ENCODE results near the gene SUPT5H.

SUPT5H gene

DNA sequence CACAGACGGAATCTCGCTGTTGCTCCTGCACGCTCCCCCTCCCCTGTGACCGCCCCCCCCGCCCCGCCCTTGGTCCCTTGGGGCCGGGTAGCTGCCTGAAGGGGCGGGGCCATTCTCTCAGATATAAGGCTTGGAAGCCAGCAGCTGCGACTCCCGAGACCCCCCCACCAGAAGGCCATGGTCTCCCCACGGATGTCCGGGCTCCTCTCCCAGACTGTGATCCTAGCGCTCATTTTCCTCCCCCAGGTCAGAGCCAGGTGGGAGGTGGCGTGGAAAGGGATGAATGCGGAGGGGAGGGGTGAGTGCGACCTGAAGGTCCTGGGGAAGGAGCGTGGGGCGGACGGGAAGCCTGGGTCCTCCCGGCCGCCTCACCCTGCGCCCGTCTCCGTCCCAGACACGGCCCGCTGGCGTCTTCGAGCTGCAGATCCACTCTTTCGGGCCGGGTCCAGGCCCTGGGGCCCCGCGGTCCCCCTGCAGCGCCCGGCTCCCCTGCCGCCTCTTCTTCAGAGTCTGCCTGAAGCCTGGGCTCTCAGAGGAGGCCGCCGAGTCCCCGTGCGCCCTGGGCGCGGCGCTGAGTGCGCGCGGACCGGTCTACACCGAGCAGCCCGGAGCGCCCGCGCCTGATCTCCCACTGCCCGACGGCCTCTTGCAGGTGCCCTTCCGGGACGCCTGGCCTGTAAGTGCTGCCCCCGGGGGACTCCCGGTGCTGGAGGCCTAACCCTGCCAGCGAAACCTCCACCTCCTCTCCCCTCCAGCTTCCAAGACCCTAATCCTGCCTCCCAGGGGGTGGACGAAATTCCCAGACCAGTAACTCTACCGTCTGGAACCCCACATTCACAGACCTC lies 53.6 kb downstream of the SUPT5H start, which contains the start of gene DLL3:
DLL3 (plus strand) TSS at position 150 of the 845 bp plus-strand sequence; CDS start at position 178, 28 bp downstream.
- DNase-seq, result peak; percentile 84 to 90 (median 88)

GRCh38 chr19:39499932-39500331 lies 54.5 kb downstream of the SUPT5H start:
- DNase-seq, result no peak

DNA sequence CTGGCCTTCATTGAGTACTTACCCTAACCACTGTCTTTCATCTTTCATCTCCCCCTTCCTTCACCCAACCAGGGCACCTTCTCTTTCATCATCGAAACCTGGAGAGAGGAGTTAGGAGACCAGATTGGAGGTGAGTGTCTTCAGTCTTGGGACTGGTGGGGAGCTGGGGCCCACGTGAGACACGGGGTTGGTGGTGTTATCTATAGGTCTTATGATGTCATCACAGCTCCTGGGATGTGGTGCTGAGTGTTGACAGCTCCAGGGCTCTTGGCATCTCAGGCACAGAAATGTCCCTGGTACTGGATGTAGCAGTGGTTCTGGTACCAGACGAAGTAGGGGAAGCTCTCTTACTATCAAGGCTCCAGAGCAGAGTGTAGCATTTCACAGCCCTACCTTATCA lies 55.2 kb downstream of the SUPT5H start:
- DNase-seq, result no peak

DNA sequence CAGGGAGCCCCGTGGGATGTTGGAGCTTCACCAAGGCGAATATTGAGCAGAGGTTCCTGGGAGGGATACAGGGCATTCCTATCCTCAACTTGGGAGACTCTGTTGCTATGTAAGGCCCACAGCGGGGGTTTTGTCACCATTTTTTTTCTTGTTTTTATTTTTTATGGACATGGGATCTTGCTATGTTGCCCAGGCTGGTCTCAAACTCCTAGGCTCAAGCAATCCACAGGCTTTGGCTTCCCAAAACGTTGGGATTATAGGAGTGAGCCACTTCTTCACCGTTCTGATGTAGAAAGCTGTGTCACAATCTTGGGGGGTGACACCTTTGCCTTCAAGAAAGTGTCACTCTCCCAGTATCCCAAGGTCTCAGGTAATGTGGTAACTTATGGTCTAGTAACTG lies 56.0 kb downstream of the SUPT5H start:
- DNase-seq, result no peak

- no peak for DNase-seq
These were observed 57.4 kb downstream of the SUPT5H start for GRCh38 chr19:39502640-39503417.

DNA sequence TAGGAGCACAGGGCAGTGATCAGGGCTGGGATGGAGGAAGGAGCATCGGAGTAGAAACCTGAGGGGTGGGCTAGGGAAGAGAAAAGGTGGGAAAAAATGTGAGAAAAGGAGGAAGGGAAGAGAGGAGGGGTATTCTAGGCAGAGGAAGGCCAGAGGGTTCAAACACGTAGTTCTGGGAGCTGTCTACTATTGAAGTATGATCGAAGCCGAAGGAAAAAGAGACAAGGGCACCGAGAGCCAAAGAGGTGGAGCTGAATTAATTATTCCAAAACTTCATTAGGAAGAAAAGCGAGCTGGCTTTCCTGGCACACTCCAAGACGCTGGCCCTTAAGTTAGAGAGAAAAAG lies 61.2 kb downstream of the SUPT5H start:
- no peak for DNase-seq

GRCh38 chr19:39506944-39507714 lies 61.7 kb downstream of the SUPT5H start:
- DNase-seq, result peak; percentile 93 to 95 (median 93)

DNA sequence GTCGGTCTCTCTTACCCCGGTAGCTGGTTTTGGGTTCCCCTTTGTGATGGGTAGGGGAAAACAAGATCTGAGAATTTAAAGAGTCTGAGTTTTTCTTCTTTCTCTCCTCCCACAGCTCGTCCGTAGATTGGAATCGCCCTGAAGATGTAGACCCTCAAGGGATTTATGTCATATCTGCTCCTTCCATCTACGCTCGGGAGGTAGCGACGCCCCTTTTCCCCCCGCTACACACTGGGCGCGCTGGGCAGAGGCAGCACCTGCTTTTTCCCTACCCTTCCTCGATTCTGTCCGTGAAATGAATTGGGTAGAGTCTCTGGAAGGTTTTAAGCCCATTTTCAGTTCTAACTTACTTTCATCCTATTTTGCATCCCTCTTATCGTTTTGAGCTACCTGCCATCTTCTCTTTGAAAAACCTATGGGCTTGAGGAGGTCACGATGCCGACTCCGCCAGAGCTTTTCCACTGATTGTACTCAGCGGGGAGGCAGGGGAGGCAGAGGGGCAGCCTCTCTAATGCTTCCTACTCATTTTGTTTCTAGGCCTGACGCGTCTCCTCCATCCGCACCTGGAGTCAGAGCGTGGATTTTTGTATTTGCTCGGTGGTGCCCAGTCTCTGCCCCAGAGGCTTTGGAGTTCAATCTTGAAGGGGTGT lies 62.5 kb downstream of the SUPT5H start:
- DNase-seq, result peak; percentile 43 to 78 (median 67)

- DNase-seq, result no peak
These were observed 63.2 kb downstream of the SUPT5H start for GRCh38 chr19:39508629-39509028.

DNA sequence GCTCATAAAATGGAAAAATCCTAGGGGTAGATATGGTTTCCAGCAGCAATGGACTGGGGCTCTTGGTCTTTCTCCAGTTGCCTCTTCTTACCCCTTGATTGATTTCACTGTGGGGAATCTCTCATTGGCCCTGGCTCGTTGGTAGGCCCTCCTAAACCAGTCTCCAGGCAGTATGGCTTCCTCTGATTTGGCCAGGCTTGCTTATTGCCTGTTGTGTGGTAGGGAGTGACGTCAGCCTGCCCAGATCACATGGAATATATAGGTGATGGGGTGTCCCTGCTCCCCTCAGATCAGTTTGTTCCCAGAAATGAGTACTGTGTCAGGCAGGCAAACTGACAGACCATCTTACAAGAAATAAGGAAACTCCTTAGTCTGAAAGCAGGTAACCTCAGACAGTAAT lies 63.9 kb downstream of the SUPT5H start:
- DNase-seq, result no peak

GRCh38 chr19:39512988-39513387 lies 67.6 kb downstream of the SUPT5H start:
- no peak for DNase-seq

- no peak for DNase-seq
These were observed 69.6 kb downstream of the SUPT5H start, which contains the start of gene SELENOV for GRCh38 chr19:39514840-39515550. Gene SELENOV (plus strand): TSS chr19:39515139. CDS start chr19:39515213, 74 bp downstream.

DNA sequence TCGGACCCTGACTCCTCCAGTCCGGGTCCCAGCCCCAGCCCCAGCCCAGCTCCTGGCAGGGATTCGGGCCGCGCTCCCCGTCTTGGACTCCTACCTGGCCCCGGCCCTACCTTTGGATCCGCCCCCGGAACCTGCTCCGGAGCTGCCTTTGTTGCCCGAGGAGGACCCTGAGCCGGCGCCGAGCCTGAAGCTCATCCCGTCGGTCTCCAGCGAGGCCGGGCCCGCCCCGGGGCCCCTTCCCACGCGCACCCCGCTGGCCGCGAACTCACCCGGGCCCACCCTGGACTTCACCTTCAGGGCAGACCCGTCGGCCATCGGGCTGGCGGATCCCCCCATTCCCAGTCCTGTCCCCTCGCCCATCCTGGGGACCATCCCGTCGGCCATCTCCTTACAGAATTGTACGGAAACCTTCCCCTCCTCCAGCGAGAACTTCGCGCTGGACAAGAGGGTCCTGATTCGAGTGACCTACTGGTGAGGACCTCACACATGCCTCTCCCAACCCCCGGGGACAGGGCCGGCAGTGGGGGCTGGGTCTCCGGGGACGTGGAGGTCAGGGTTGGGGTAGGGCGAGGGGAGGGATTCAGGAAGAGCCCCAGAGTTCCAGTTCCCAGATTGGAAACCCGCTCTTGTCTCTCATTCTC lies 70.3 kb downstream of the SUPT5H start:
- no peak for DNase-seq

DNA sequence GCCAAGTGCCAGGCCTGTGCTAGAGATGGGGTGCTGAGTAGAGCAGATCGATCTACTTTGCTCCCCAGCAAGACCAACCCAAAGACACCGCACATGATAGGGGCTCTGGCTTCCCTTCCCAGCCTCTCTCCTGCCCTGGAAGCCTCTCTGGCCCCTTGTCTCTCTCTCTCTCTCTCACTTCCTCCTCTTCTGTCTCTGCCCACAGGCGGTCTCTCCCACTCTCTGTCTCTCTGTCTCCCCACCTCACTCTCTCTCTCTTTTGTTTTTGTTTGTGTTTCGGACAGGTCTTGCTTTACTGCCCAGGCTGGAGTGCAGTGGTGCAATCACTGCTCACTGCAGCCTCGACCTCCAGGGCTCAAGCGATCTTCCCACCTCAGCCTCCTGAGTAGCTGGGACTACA lies 70.9 kb downstream of the SUPT5H start:
- DNase-seq, result no peak

DNA sequence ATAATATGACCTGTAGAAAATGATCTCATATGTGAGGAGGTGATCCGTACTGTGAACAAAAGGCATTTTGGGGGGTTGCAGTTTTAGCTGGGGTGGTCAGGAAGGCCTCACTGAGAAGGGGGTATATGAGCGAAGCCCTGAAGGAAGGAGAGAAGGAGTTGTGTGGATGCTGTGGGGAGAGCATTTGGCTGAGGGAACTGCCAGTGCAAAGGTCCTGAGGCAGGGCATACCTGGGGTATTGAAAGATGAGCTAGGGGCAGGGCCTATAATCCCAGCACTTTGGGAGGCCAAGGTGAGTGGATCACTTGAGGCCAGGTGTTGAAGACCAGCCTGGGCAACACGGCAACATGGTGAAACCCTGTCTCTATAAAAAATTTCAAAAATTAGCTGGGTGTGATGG lies 72.0 kb downstream of the SUPT5H start:
- no peak for DNase-seq

DNA sequence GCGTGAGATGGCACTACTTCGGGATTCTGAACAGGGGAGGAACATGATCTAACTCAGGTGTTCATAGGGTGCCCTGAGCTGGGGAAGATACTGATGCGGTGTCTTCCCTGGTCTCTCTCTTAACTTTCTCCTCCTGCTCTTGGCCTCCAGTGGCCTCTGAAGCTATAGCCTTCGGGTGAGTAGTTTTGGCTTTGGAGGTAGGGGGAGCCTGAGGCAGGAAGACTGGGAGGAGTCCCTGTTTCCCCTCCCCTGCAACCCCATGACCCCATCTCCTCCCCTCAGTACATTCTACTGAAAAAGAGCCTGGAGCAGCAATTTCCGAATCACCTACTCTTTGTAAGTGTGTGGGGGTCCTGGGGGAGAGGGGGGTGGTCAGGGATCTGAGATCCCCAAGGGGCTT lies 73.1 kb downstream of the SUPT5H start:
- DNase-seq, result no peak

DNA sequence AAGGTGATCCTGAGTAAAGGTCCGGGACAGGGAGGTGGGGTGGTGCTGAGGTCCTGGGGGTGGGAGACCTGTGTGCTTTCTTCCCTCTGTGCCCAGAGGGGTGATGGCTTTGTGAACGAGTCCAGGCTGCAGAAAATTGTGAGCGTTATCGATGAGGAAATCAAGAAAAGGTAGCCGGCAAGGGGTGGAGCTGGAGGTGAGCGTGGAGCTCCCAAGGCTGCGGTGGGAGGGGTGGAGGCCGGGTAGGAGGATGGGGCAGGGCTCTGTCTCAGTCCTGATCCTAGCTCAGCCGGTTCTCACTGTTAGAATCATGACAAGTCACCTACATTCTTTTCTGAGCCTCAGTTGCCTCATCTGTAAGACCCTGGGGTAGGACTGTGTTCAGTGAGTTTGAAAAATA lies 73.6 kb downstream of the SUPT5H start:
- DNase-seq, result no peak

GRCh38 chr19:39520541-39521484 lies 75.4 kb downstream of the SUPT5H start:
- no peak for DNase-seq

DNA sequence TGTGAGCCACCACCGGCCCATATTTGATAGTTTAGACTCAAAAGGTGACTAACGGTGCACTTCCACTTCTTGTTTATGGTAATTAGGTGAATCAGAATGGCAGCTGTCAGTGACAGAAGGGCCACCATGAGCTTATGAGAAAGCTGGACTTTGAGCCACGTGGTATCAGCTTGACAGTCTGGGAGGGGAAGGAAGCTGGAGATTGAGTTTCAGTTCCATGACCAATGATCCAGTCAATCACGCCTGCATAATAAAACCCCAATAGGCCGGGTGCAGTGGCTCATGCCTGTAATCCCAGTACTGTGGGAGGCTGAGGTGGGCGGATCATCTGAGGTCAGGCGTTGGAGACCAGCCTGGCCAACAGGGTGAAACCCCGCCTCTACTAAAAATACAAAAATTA lies 79.1 kb downstream of the SUPT5H start:
- no peak for DNase-seq

DNA sequence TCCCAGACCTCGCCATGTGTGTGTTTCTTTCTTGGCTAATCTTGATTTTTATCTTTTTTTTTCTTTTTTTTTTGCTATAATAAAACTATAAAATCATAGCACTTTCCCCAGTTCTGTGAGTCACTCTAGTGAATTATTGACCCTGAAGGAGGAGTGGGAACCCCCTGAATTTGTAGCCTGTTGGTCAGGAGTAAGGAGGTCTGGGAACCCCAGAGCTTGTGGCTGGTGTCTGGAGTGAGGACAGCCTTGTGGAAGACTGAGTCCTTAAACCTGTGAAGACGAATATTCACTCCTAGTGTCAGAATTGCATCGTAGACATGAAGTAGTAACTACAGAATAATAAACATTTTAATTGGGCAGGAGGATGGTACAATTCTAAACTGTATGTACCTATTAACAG lies 79.8 kb downstream of the SUPT5H start:
- DNase-seq, result no peak
